HG02610 (cell line): ENCODE measurements around the gene PDE10A.

Source experiments
- ATAC-seq: cut with Tn5 transposase; IDR thresholded peaks from one replicate; pipeline ENCODE4 v1.9.1; 2021; ENCODE audit warnings: mild to moderate bottlenecking, moderate library complexity; ENCODE audit not compliant: unreplicated experiment

PDE10A gene

GRCh38 chr6:165426892-165427291, 236.1 kb downstream of the PDE10A start:
- ATAC-seq: no peak

GRCh38 chr6:165422192-165422591, 240.8 kb downstream of the PDE10A start:
- no peak for ATAC-seq

GRCh38 chr6:165417278-165417865, 245.7 kb downstream of the PDE10A start:
- ATAC-seq: no peak

- ATAC-seq: peak; percentile 66
Observed at GRCh38 chr6:165404697-165405096, 258.3 kb downstream of the PDE10A start.

GRCh38 chr6:165404296-165404695, 258.7 kb downstream of the PDE10A start:
- no peak for ATAC-seq

- no peak for ATAC-seq
Observed at GRCh38 chr6:165403006-165403595, 259.9 kb downstream of the PDE10A start.

- no peak for ATAC-seq
Observed at GRCh38 chr6:165401092-165401491, 261.9 kb downstream of the PDE10A start.

- no peak for ATAC-seq
Observed at GRCh38 chr6:165390475-165390874, 272.6 kb downstream of the PDE10A start.

GRCh38 chr6:165389534-165389933, 273.5 kb downstream of the PDE10A start:
- ATAC-seq: no peak

- no peak for ATAC-seq
Observed at GRCh38 chr6:165383323-165383722, 279.7 kb downstream of the PDE10A start.

GRCh38 chr6:165376100-165376499, 286.9 kb downstream of the PDE10A start:
- ATAC-seq: no peak

GRCh38 chr6:165365371-165365770, 297.7 kb downstream of the PDE10A start:
- ATAC-seq: no peak

GRCh38 chr6:165345700-165346099, 317.3 kb downstream of the PDE10A start:
- ATAC-seq: no peak

GRCh38 chr6:165340532-165340931, 322.5 kb downstream of the PDE10A start:
- no peak for ATAC-seq

- ATAC-seq: no peak
Observed at GRCh38 chr6:165325609-165326008, 337.4 kb downstream of the PDE10A start.

GRCh38 chr6:165321555-165322145, 341.4 kb downstream of the PDE10A start:
- no peak for ATAC-seq

- no peak for ATAC-seq
Observed at GRCh38 chr6:165321150-165321549, 341.9 kb downstream of the PDE10A start.

GRCh38 chr6:165317723-165318122, 345.3 kb downstream of the PDE10A start:
- no peak for ATAC-seq

GRCh38 chr6:165308926-165309731, 353.9 kb downstream of the PDE10A start, which contains the start of gene C6orf118:
Gene C6orf118 (minus strand): TSS chr6:165309605. CDS start chr6:165309586, 19 bp downstream.
- ATAC-seq: no peak

- ATAC-seq: no peak
Observed at GRCh38 chr6:165306955-165307354, 356.1 kb downstream of the PDE10A start.

- no peak for ATAC-seq
Observed at GRCh38 chr6:165301372-165302246, 361.4 kb downstream of the PDE10A start.
